OCI-LY7 (cell line): ENCODE results near the gene DPM2.

Source experiments
- EZH2phosphoT487 ChIP-seq: fragments of 200-600 bp; sonication (generic); IDR thresholded peaks from 2 replicates; pipeline ENCODE4 v1.6.1; 2018; ENCODE audit warnings: low read depth, borderline replicate concordance, mild to moderate bottlenecking, mixed run types, antibody characterized with exemption, low read length, moderate library complexity, mixed read lengths
- TF ChIP-seq, protein P1 (sequence below): fragments of 200-600 bp; sonication (generic); conservative IDR thresholded peaks from 2 replicates; pipeline ENCODE4 v1.5.1; 2014; ENCODE audit warnings: mild to moderate bottlenecking, antibody characterized with exemption, low read length, moderate library complexity, mixed read lengths

DNA sequence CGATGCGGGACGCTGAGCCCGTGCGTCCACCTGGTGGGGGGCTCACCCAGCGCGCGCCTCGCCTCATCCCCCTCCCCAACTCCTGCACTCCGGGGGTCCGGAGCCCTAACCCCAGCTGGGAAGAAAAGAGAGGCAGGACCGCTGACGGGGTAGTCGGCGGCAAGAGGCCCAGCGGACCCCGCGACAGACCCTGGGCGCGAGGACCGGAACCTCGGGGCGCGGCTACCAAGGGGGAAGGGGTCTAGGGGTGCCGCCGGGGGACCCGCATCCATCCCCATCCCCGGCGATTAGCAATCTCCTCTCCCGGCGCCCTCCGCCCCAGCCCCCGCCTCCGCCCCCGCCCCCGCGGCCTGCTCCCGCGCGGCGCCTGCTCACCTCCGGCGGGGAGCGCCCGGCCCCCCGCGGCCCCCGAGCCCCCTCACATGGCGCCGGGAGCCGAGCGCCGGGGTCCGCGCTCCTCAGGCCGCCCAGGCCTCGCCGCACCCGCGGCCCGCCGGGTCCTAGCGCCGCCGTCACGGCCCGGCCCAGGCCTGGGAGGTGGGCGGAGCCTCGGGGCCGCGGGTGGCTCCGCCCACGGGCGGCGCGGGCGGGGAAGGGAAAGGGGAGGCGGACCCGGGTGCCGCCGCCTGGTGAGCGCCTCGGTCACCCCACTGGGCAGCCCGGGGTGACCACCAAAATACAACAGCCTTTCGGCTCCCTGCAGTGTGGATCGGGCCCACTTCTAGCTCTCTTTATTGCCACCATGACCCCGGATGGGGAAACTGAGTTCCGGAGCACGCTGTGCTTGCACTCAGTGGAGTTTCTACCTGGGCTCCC, 38.3 kb downstream of the DPM2 start, which contains the start of gene ST6GALNAC6:
- TF ChIP-seq, protein P1, sequence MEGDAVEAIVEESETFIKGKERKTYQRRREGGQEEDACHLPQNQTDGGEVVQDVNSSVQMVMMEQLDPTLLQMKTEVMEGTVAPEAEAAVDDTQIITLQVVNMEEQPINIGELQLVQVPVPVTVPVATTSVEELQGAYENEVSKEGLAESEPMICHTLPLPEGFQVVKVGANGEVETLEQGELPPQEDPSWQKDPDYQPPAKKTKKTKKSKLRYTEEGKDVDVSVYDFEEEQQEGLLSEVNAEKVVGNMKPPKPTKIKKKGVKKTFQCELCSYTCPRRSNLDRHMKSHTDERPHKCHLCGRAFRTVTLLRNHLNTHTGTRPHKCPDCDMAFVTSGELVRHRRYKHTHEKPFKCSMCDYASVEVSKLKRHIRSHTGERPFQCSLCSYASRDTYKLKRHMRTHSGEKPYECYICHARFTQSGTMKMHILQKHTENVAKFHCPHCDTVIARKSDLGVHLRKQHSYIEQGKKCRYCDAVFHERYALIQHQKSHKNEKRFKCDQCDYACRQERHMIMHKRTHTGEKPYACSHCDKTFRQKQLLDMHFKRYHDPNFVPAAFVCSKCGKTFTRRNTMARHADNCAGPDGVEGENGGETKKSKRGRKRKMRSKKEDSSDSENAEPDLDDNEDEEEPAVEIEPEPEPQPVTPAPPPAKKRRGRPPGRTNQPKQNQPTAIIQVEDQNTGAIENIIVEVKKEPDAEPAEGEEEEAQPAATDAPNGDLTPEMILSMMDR = no peak
- no peak for TF ChIP-seq EZH2phosphoT487
